ENCODE data around the gene KCNJ11.

KCNJ11 gene

DNA sequence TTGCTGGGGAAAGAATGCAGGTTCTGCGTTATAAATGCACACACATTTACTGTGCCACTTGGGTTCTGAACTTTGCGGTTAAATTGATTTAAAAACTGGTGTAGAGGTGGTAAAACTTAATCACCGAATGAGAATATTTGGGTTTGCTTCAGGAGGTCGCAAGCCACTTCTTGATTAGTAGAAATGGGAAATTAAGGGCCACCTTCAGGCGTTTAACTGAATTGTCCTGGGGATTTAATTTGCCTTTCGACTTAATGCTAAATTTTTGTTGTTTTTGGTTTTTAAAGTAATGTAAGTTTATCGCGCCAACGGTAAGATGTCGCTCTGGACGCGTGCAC is 37.3 kb downstream of the KCNJ11 start:
- H3K4me3 ChIP-seq (ENCODE audit: low read length), result peak overlapping the region; percentile 68

DNA sequence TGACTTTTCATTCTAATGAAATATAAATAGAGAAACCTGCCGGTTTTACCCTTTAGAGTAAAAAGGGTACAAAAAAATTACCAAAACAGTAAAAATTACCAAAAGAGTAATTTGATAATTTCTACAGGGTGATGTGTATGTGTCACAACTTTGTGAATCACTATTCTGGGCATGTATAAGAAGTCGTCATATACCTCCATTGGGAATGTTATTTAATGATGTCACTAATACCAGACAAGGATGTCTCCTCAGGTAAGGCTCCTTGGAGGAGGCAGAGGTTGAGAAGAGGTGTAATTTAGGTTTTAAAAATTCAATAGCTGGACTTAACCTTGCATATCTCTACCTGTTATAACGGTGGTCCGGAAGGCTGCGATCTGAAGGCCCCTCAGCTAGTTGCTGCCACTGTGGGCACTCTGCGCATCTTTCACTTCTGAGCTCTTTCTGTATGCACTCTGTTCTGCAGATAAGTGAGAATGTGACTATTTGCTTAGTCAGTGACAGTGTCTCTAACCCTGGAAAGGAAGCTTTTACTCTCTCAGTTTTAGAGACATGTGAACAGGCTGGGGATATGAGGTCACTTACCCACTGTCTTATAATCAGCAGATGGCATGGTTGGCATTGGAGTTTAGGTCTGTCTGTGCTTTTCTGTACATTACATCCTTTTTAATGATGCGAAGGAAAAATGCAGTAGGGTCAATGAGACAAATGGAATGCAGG is 37.8 kb downstream of the KCNJ11 start:
- no peak for DNase-seq (ENCODE audit: low read depth)
- H3K4me3 ChIP-seq (ENCODE audit: low read length), result no peak overlapping the region

More for the DNA sequence above, 37.3 kb downstream of the KCNJ11 start:
- DNase-seq (ENCODE audit: low read depth), result no peak
- TF ChIP-seq, protein P1, sequence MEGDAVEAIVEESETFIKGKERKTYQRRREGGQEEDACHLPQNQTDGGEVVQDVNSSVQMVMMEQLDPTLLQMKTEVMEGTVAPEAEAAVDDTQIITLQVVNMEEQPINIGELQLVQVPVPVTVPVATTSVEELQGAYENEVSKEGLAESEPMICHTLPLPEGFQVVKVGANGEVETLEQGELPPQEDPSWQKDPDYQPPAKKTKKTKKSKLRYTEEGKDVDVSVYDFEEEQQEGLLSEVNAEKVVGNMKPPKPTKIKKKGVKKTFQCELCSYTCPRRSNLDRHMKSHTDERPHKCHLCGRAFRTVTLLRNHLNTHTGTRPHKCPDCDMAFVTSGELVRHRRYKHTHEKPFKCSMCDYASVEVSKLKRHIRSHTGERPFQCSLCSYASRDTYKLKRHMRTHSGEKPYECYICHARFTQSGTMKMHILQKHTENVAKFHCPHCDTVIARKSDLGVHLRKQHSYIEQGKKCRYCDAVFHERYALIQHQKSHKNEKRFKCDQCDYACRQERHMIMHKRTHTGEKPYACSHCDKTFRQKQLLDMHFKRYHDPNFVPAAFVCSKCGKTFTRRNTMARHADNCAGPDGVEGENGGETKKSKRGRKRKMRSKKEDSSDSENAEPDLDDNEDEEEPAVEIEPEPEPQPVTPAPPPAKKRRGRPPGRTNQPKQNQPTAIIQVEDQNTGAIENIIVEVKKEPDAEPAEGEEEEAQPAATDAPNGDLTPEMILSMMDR (conservative IDR thresholded peaks at IDR 0.05; ENCODE audit: low read length), result peak; percentile 33

DNA sequence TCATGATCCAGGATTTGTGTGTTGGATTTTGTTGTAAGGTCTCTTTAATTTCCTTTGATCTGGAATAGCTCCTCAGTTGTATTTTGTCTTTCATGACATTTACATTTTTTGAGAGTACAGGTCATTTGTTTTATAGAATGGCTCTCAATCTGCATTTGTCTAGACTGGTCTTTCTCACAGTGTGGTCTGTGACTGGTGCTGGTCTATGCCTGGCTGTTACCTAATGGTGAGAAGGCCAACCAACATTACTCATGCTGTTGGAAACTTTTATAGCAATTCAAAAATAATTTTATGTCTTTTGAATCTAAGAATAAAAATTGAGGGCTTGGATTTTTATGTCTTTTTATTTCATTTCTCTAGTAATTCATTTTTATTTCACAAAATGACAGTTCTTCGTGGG is 40.8 kb downstream of the KCNJ11 start:
- DNase-seq (ENCODE audit: low read depth), result no peak
- TF ChIP-seq, protein P1 (conservative IDR thresholded peaks at IDR 0.05; ENCODE audit: low read length), result no peak
- no peak overlapping the region for H3K4me3 ChIP-seq (ENCODE audit: low read length)

More for the DNA sequence above, 37.8 kb downstream of the KCNJ11 start:
- TF ChIP-seq, protein P1 (conservative IDR thresholded peaks at IDR 0.05; ENCODE audit: low read length), result no peak

DNA sequence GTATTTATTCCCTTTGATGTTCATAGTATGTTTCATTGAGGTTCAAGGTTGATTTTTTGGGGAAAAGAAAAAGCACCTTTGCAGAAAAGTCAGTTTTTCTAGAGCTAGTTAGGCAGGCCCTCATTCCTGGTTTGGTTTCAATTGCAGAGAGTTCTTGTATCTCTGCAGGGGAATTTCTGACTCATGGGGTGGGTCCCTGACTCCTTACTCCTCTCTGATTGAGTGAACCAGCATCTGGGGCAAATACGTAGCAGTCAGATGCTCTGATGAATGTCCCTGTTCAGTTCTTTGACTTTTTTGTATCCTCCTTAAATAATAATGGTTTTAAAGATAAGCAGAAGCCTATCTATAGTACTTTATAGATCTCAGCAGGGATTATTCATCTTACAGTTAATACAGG is 44.6 kb downstream of the KCNJ11 start:
- DNase-seq (ENCODE audit: low read depth), result peak; percentile 72
- TF ChIP-seq, protein P1 (conservative IDR thresholded peaks at IDR 0.05; ENCODE audit: low read length), result no peak
- H3K4me3 ChIP-seq (ENCODE audit: low read length), result no peak overlapping the region

DNA sequence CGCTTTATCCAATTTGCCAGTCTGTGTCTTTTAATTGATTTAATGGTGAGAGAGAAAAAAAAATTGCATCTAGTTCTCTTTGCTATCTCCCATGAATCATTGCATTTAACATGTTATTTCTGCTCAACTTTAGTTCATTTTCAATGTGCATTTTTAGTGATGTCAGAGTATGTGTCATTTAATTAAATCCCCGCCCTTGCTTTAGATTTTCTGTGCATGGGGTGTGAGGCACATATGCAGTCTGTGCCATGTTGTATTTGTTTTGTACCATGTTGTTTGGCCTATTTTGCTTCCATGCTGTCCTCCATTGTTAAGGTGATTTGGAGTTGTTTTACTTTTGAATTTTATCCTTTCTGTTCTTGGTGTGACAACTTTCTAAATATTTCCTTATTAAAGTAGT is 45.2 kb downstream of the KCNJ11 start:
- no peak overlapping the region for H3K4me3 ChIP-seq (ENCODE audit: low read length)
- TF ChIP-seq, protein P1 (conservative IDR thresholded peaks at IDR 0.05; ENCODE audit: low read length), result no peak
- DNase-seq (ENCODE audit: low read depth), result no peak

All from AG10803 (cell line).